Measurements from ENCODE around the gene KLF13. TPM values are rescaled to one million over a fixed set of nuclear protein-coding genes. Genes with fewer than 3 reads are reported as not detected.

Gene KLF13
- total RNA-seq, 1 donor = 58.6 TPM

DNA sequence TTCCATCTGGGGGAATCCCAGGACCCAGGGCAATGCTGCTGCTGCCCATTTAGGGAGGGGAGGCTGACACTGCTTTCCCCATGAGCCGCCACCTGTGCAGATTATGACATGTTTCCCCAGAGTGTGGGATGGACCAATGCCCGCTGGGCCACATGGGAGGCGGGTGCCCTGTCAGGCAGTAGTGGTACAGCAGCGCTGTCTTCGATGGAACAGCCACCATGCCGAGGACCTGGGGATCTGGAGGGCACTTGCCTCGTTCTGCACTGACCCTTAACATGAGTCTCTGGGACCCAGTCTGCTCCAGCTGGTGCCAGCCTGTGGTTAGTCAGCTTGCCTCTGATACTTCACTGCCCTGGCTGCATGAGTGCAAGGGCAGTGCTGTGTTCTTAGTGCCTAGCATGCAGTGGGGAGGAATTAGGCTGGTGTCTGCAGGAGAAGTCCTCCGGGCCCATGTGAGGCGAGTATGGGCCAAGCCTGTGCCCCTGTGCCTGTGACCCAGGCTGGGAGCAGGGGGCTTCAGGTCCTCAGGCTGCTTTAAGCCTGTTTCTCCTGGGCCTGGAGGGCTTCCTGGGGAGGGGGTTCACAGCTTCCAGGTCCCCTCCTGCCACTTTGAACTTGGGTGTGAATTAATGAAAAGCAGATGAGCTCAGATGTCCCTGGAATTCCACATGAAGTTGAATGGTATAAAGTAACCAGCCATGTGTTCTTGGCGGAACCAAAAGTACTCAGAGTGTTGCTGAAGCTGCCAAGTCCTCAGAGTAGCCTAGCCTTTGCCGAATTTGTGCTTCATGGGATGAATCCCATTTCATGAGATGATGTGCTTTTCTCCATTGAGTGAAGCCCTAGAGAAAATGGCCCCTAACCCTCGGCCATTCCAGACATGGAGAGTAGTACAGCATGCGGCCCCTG is 22.9 kb downstream of the KLF13 start:
- Histone ChIP-seq H3K27ac (ENCODE audit: low read depth, low read length) (no peak overlapping the region), H3K36me3 (ENCODE audit: insufficient read depth, low read length) (peaks cover under 1% of the 10 kb centered on the region), H3K4me2 (ENCODE audit: insufficient read depth, low read length) (no peak overlapping the region), H2AFZ (ENCODE audit: low read length) (no peak overlapping the region), H3K4me3 (ENCODE audit: insufficient read depth, low read length) (no peak overlapping the region), H3K4me1 (ENCODE audit: insufficient read depth, low read length) (peaks cover 23% of the 10 kb centered on the region), H4K20me1 (ENCODE audit: insufficient read depth, low read length) (peaks cover 59% of the 10 kb centered on the region), H3K27me3 (ENCODE audit: insufficient read depth, low read length) (no peaks in the 10 kb centered on the region), H3K79me2 (ENCODE audit: insufficient read depth, low read length) (peaks cover 98% of the 10 kb centered on the region), H3K9me3 (ENCODE audit: low read depth, low read length) (no peaks in the 10 kb centered on the region)
- no peak for DNase-seq (ENCODE audit: insufficient read length, low spot score, missing footprints)
- TF ChIP-seq, protein P1, sequence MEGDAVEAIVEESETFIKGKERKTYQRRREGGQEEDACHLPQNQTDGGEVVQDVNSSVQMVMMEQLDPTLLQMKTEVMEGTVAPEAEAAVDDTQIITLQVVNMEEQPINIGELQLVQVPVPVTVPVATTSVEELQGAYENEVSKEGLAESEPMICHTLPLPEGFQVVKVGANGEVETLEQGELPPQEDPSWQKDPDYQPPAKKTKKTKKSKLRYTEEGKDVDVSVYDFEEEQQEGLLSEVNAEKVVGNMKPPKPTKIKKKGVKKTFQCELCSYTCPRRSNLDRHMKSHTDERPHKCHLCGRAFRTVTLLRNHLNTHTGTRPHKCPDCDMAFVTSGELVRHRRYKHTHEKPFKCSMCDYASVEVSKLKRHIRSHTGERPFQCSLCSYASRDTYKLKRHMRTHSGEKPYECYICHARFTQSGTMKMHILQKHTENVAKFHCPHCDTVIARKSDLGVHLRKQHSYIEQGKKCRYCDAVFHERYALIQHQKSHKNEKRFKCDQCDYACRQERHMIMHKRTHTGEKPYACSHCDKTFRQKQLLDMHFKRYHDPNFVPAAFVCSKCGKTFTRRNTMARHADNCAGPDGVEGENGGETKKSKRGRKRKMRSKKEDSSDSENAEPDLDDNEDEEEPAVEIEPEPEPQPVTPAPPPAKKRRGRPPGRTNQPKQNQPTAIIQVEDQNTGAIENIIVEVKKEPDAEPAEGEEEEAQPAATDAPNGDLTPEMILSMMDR (IDR thresholded peaks at IDR 0.05; ENCODE audit: extremely low read depth, low read depth, low read length) = no peak

DNA sequence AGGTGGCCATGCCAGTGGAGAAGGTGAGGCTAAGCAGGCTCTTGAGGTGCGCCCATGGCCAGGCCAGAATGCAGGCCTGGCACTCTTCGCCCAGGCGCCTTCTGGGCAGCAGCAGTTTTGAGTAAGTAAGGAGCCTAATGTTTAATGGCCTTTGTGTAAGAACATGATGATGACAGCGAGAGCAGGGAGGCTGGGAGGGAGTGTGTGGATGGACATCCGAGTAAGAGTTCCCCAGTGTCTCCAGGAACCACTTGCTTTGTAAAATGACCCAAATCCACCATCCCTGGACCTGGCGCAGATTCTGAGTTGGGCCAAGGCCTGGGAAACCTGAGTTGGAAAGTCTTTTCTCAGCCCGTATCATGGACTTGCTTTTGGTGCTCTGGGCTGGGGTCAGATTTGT is 24.1 kb downstream of the KLF13 start:
- H2AFZ ChIP-seq (ENCODE audit: low read length) = no peak overlapping the region
- H3K27ac ChIP-seq (ENCODE audit: low read depth, low read length) = no peak overlapping the region
- peaks cover 54% of the 10 kb centered on the region for H4K20me1 ChIP-seq (ENCODE audit: insufficient read depth, low read length)
- peaks cover 11% of the 10 kb centered on the region for H3K36me3 ChIP-seq (ENCODE audit: insufficient read depth, low read length)
- no peaks in the 10 kb centered on the region for H3K9me3 ChIP-seq (ENCODE audit: low read depth, low read length)
- TF ChIP-seq, protein P1 (IDR thresholded peaks at IDR 0.05; ENCODE audit: extremely low read depth, low read depth, low read length) = no peak
- peaks cover 23% of the 10 kb centered on the region for H3K4me1 ChIP-seq (ENCODE audit: insufficient read depth, low read length)
- H3K4me3 ChIP-seq (ENCODE audit: insufficient read depth, low read length) = no peak overlapping the region
- no peak for DNase-seq (ENCODE audit: insufficient read length, low spot score, missing footprints)
- no peaks in the 10 kb centered on the region for H3K27me3 ChIP-seq (ENCODE audit: insufficient read depth, low read length)
- peaks cover 98% of the 10 kb centered on the region for H3K79me2 ChIP-seq (ENCODE audit: insufficient read depth, low read length)
- no peak overlapping the region for H3K4me2 ChIP-seq (ENCODE audit: insufficient read depth, low read length)

DNA sequence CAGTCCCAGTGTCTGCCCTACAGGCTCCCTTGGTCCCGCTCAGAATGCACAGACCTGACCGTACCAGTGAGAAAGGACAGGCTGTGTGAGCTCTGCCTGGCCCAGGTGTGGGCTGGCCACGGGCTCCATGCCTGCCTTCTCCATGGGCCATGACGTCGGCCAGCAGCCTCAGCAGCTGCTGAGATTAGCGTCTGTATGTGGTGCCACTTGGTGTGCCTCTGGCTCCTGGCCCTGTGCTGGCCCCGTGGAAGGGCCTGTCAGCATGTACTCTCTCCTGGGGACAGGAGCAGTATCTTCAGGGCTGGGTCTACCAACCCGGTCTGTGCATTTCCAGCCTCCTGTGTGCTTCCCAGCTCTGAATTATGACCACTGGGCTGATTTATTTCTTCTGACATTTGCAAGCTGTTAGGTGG is 25.7 kb downstream of the KLF13 start:
- peaks cover 33% of the 10 kb centered on the region for H3K4me1 ChIP-seq (ENCODE audit: insufficient read depth, low read length)
- H2AFZ ChIP-seq (ENCODE audit: low read length) = no peak overlapping the region
- H3K79me2 ChIP-seq (ENCODE audit: insufficient read depth, low read length) = peaks cover 97% of the 10 kb centered on the region

More for the DNA sequence above, 25.7 kb downstream of the KLF13 start:
- Histone ChIP-seq H3K4me2 (ENCODE audit: insufficient read depth, low read length) (no peak overlapping the region), H3K9me3 (ENCODE audit: low read depth, low read length) (no peaks in the 10 kb centered on the region), H3K27me3 (ENCODE audit: insufficient read depth, low read length) (no peaks in the 10 kb centered on the region), H3K27ac (ENCODE audit: low read depth, low read length) (peak overlapping the region; percentile 96), H3K4me3 (ENCODE audit: insufficient read depth, low read length) (no peak overlapping the region), H3K36me3 (ENCODE audit: insufficient read depth, low read length) (peaks cover 11% of the 10 kb centered on the region), H4K20me1 (ENCODE audit: insufficient read depth, low read length) (peaks cover 54% of the 10 kb centered on the region)
- DNase-seq (ENCODE audit: insufficient read length, low spot score, missing footprints) = peak; percentile 77
- TF ChIP-seq, protein P1 (IDR thresholded peaks at IDR 0.05; ENCODE audit: extremely low read depth, low read depth, low read length) = no peak

All from osteoblast (primary cell).